OCI-LY3 (cell line): ENCODE measurements around the gene RINL.

Experiments used
- H2AFZ ChIP-seq: fragments of 200-600, 300-600 bp; shearing (Covaris generic); 2 replicates; pipeline ENCODE4 v1.6.0; 2014; ENCODE audit warnings: antibody characterized with exemption, low read depth, low read length
- H3K27ac ChIP-seq: fragments of 200-600, 300-600 bp; sonication (generic); 2 replicates; pipeline ENCODE4 v1.5.1; 2014; ENCODE audit warnings: mild to moderate bottlenecking, low read length, moderate library complexity, mixed read lengths
- H3K27me3 ChIP-seq: fragments of 200-600, 300-600 bp; sonication (generic); 2 replicates; pipeline ENCODE4 v1.6.1; 2014; ENCODE audit warnings: low read depth, low read length, mixed read lengths
- H3K36me3 ChIP-seq: fragments of 200-600, 300-600 bp; sonication (generic); replicated peaks from 2 replicates; pipeline ENCODE3; 2014; ENCODE audit warnings: low read depth, low read length, mixed read lengths
- H3K4me1 ChIP-seq: fragments of 300-600, 200-600 bp; sonication (generic); 2 replicates; pipeline ENCODE4 v1.6.1; 2014; ENCODE audit warnings: low read length, mixed read lengths
- H3K4me2 ChIP-seq: fragments of 200-600, 300-600 bp; sonication (generic); 2 replicates; pipeline ENCODE4 v1.6.1; 2014; ENCODE audit warnings: low read length, mixed read lengths
- H3K4me3 ChIP-seq: fragments of 300-600, 200-600 bp; sonication (generic); 2 replicates; pipeline ENCODE4 v1.5.1; 2014; ENCODE audit warnings: antibody characterized with exemption, mild to moderate bottlenecking, low read length, moderate library complexity
- H3K79me2 ChIP-seq: fragments of 300-600, 200-600 bp; shearing (Covaris generic); 2 replicates; pipeline ENCODE4 v1.6.1; 2014; ENCODE audit warnings: mild to moderate bottlenecking, low read length, mixed read lengths
- H3K9ac ChIP-seq: fragments of 300-600, 200-600 bp; shearing (Covaris generic); 2 replicates; pipeline ENCODE4 v1.6.0; 2014; ENCODE audit warnings: mild to moderate bottlenecking, low read length, moderate library complexity
- H3K9me3 ChIP-seq: fragments of 200-600, 300-600 bp; shearing (Covaris generic); 2 replicates; pipeline ENCODE4 v1.6.1; 2014; ENCODE audit warnings: low read length, mixed read lengths; ENCODE audit not compliant: insufficient read depth
- H4K20me1 ChIP-seq: fragments of 200-600, 300-600 bp; sonication (generic); 2 replicates; pipeline ENCODE4 v1.6.1; 2016; ENCODE audit warnings: low read length, mixed read lengths; ENCODE audit not compliant: insufficient read depth
- EZH2phosphoT487 ChIP-seq: fragments of 200-600 bp; shearing (Covaris generic); IDR thresholded peaks from 2 replicates; pipeline ENCODE4 v1.6.1; 2018; ENCODE audit warnings: antibody characterized with exemption, mixed run types, low read depth
- TF ChIP-seq, protein P1 (sequence below): fragments of 200-600, 300-600 bp; sonication (generic); IDR thresholded peaks from 2 replicates; pipeline ENCODE4 v1.5.1; 2014; ENCODE audit warnings: antibody characterized with exemption, low read length, low read depth

The RINL gene

DNA sequence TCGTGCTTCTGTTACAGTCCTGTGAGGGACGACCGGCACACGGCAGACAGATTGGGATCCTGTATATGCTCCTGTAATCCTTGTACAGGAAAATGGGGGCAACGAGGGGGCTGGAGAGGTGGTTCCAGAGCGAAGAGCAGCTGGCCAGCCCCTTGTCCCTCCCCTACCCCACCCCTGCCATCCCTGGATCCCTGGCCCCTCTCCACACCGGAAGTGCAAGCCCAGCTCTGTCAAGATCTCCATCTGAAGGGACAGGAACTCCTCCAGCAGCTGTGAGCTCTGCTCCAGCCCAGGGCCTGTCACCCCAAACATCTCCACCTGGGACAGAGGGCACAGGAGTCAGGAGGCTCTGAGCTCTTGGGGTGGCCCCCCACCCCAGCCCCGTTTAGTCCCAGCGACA lies 39.4 kb upstream of the RINL start:
- no peak for TF ChIP-seq EZH2phosphoT487
- TF ChIP-seq, protein P1, sequence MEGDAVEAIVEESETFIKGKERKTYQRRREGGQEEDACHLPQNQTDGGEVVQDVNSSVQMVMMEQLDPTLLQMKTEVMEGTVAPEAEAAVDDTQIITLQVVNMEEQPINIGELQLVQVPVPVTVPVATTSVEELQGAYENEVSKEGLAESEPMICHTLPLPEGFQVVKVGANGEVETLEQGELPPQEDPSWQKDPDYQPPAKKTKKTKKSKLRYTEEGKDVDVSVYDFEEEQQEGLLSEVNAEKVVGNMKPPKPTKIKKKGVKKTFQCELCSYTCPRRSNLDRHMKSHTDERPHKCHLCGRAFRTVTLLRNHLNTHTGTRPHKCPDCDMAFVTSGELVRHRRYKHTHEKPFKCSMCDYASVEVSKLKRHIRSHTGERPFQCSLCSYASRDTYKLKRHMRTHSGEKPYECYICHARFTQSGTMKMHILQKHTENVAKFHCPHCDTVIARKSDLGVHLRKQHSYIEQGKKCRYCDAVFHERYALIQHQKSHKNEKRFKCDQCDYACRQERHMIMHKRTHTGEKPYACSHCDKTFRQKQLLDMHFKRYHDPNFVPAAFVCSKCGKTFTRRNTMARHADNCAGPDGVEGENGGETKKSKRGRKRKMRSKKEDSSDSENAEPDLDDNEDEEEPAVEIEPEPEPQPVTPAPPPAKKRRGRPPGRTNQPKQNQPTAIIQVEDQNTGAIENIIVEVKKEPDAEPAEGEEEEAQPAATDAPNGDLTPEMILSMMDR, result no peak
- Histone ChIP-seq H3K4me1 (no peaks in the 10 kb centered on the region), H3K79me2 (no peaks in the 10 kb centered on the region), H3K9ac (no peak overlapping the region), H4K20me1 (no peaks in the 10 kb centered on the region), H2AFZ (no peak overlapping the region), H3K4me2 (no peak overlapping the region), H3K36me3 (peaks cover 20% of the 10 kb centered on the region), H3K27ac (no peak overlapping the region), H3K27me3 (no peaks in the 10 kb centered on the region), H3K4me3 (no peak overlapping the region), H3K9me3 (no peaks in the 10 kb centered on the region)

DNA sequence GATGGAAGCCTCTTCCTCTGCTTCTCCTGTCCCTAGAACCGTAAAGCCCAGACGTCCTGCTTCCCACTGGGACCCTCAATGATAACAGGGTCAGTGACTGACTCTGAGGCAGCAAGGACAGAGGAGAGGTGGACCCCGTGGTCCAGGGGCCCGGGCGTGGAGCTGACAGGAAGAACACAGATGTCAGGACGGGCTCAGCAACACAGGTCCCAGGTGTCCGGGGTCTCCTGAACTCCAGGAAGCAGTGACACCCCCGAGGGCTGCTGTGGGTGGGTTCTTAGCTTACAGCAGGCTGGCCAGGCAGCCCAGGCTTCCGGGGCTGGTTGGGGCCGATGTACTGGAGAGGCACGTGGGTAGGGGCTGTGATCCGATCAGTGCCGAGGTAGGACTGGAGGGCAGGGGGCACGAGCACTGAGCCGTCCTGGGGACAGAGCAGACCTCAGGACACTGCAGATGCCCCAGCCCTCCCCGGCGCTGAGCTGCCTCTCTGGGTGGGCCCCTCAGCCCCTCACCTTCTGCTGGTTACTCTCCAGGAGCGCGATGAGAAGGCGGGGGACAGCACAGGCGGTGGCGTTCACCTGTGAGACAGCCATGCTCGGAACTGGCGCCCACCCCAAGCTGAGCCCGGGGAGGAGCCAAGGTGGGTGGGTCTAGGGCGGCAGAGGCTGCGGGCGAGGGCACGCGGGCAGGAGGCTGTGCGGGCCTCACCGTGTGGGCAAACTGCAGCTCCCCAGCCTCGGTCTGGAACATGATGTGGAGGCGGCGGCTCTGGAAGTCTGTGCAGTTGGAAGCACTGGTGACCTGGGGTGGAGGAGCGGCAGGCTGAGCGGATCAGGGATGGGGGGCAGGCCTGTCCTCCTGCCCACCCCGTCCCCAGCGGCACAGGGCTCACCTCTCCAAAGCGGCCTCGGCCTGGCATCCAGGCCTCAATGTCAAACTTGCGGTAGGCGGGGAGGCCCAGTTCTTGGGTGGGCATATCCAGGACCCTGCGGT lies 37.5 kb upstream of the RINL start:
- Histone ChIP-seq H3K9me3 (no peaks in the 10 kb centered on the region), H3K4me3 (no peak overlapping the region), H3K27me3 (no peaks in the 10 kb centered on the region), H3K36me3 (peaks cover 3% of the 10 kb centered on the region), H4K20me1 (no peaks in the 10 kb centered on the region), H2AFZ (no peak overlapping the region), H3K27ac (no peak overlapping the region), H3K79me2 (no peaks in the 10 kb centered on the region), H3K4me1 (no peaks in the 10 kb centered on the region), H3K9ac (no peak overlapping the region), H3K4me2 (no peak overlapping the region)
- TF ChIP-seq, protein P1, result no peak
- no peak for TF ChIP-seq EZH2phosphoT487

DNA sequence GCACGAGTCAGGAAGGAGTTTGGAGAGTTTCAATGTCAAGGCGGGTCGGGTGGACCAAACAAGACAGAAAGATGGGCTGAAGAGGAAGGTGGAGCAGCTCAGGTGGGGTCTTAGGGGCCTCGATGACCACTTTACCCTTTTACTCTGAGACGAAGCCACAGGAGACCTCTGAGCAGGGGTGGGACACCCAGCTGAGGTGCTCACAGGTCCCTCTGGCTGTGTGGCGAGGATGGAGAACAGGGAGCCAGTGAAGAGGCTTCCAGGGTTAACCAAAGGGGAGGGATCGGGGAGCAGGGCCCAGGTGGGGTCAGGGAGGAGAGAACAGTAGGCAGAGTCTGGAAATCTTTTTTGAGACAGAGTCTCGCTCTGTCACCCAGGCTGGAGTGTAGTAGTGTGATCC lies 35.9 kb upstream of the RINL start:
- H3K79me2 ChIP-seq, result no peaks in the 10 kb centered on the region
- no peaks in the 10 kb centered on the region for H3K27me3 ChIP-seq
- H3K4me1 ChIP-seq, result no peaks in the 10 kb centered on the region
- H3K4me3 ChIP-seq, result no peak overlapping the region
- no peak overlapping the region for H3K4me2 ChIP-seq
- H2AFZ ChIP-seq, result no peak overlapping the region
- no peaks in the 10 kb centered on the region for H3K36me3 ChIP-seq
- TF ChIP-seq EZH2phosphoT487, result no peak
- TF ChIP-seq, protein P1, result no peak
- no peaks in the 10 kb centered on the region for H3K9me3 ChIP-seq
- H3K9ac ChIP-seq, result no peak overlapping the region
- no peak overlapping the region for H3K27ac ChIP-seq
- no peaks in the 10 kb centered on the region for H4K20me1 ChIP-seq

DNA sequence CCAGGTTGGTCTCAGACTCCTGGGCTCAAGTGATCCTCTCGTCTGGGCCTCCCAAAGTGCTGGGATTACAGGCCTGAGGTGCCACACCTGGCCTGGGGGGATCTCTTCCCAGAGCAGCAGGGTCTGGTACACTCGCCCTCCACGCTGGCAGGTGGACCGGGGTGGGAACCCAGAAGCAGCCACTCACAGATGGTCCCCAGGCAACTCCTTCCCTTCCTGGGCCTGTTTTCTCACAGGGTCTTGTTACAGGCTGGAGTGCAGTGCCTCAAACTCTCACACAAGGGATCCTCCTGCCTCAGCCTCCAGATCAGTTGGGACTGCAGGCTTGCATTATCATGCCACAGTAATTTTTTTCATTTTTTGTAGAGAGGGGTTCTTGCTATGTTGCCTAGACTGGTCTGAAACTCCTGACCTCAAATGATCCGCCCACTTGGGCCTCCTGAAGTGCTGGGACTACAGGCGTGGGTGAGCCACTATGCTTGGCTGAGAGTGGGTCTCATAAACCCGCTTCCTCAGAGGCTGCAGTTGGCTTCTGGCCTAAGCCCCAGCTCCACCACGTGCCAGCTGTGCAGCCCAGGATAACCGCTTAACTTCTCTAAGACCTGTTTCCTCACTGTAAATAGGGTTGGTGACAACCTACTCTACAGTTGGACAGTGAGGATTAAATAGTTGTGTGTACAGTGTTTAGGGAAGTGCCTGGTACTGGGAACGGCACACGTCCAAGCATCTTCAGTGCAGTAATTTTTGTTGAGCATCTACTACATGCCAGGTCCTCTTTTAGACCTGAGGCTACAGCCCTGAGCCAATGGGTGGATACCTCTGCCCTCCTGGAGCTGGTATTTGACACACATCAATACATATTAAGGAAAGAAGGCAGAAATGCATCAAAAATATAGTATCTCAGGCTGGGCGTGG lies 34.8 kb upstream of the RINL start:
- no peak overlapping the region for H3K4me3 ChIP-seq
- no peak overlapping the region for H3K27ac ChIP-seq
- H2AFZ ChIP-seq, result no peak overlapping the region
- H3K36me3 ChIP-seq, result peaks cover 6% of the 10 kb centered on the region
- no peaks in the 10 kb centered on the region for H4K20me1 ChIP-seq
- H3K27me3 ChIP-seq, result no peaks in the 10 kb centered on the region
- H3K79me2 ChIP-seq, result no peaks in the 10 kb centered on the region
- no peaks in the 10 kb centered on the region for H3K9me3 ChIP-seq
- TF ChIP-seq, protein P1, result no peak
- no peak for TF ChIP-seq EZH2phosphoT487
- H3K9ac ChIP-seq, result no peak overlapping the region
- no peak overlapping the region for H3K4me2 ChIP-seq
- H3K4me1 ChIP-seq, result no peaks in the 10 kb centered on the region
